ENCODE data around the gene MARCHF3.

- TF ChIP-seq CTCF (IDR thresholded peaks at IDR 0.05) (no peak), POLR2A (IDR thresholded peaks at IDR 0.05) (no peak)
Measured at GRCh38 chr5:127068493-127069214, 38.3 kb upstream of the MARCHF3 start.
